ENCODE results near the gene FBRSL1. TPM values are rescaled to one million over a fixed set of nuclear protein-coding genes. Genes with fewer than 3 reads are reported as not detected.

Gene FBRSL1
- total and polyA plus RNA-seq, 2 donors (not counting 3 experiments of a cell fraction or from before 2014, with no cell fraction given): 19.3 to 79.8 TPM

- H2AFZ ChIP-seq (ENCODE audit: low read depth, low read length): no peak overlapping the region
- DNase-seq (ENCODE audit: low read depth, low spot score) (no peak), FAIRE-seq (no peak)
- no peak overlapping the region for H3K4me2 ChIP-seq (ENCODE audit: insufficient read depth, low read length)
- ChIA-PET CTCF (no interaction called here), POLR2A (no interaction called here)
- TF ChIP-seq POLR2A (IDR thresholded peaks at IDR 0.05; ENCODE audit: low read depth, low read length) (no peak), MYC (IDR thresholded peaks at IDR 0.05; ENCODE audit: low read depth, low read length) (no peak), FOS (IDR thresholded peaks at IDR 0.05; ENCODE audit: borderline replicate concordance, insufficient read depth, low read length) (no peak), POLR2AphosphoS5 (IDR thresholded peaks at IDR 0.05; ENCODE audit: insufficient read depth, low read depth, low read length) (no peak), EZH2 (IDR thresholded peaks at IDR 0.05; ENCODE audit: borderline replicate concordance, low read depth, low read length, severe bottlenecking) (no peak), JUN (IDR thresholded peaks at IDR 0.05; ENCODE audit: borderline replicate concordance, insufficient read depth, insufficient read length, low read depth) (no peak), CTCF (IDR thresholded peaks at IDR 0.05; ENCODE audit: extremely low read depth in 1 of 2, insufficient read depth in 1 of 2, low read depth in 1 of 2, low read length in 2 of 2) (no peak), GATA2 (IDR thresholded peaks at IDR 0.05; ENCODE audit: insufficient read depth, insufficient read length, low read depth, low read length) (no peak), MAX (IDR thresholded peaks at IDR 0.05; ENCODE audit: insufficient read depth, insufficient read length) (no peak)
- H3K27me3 ChIP-seq (ENCODE audit: control insufficient read depth in 2 of 2, insufficient read depth in 2 of 2, low read length in 2 of 2): peaks cover 0 to 10% of the 10 kb centered on the region in 2 experiments
- H3K4me3 ChIP-seq (replicated peaks in 1 of 3; ENCODE audit: insufficient read depth in 1 of 3, low read depth in 1 of 3, low read length in 3 of 3): no peak overlapping the region
- intact Hi-C loops (cut with micrococcal nuclease) (no loop called here), dilution Hi-C loops (cut with MboI; ENCODE audit: extremely low pct_ligation_motif_present, low sequenced_read_pairs) (no loop called here)
- H4K20me1 ChIP-seq (replicated peaks; ENCODE audit: control insufficient read depth, extremely low read depth, insufficient read depth, low read length): no peaks in the 10 kb centered on the region
- peaks cover 0 to 5% of the 10 kb centered on the region in 2 experiments for H3K36me3 ChIP-seq (ENCODE audit: control insufficient read depth in 2 of 2, extremely low read depth in 1 of 2, insufficient read depth in 2 of 2, low read length in 2 of 2)
- TSS peak; percentile 49 for BruUV-seq (replicated peaks)
- H3K79me2 ChIP-seq (ENCODE audit: control insufficient read depth, insufficient read depth, low read length): peaks cover 9% of the 10 kb centered on the region
- no peak overlapping the region for H3K9ac ChIP-seq (replicated peaks; ENCODE audit: extremely low read depth, insufficient read depth, low read length)
- peaks cover 12% of the 10 kb centered on the region for H3K4me1 ChIP-seq (ENCODE audit: control insufficient read depth, extremely low read depth, insufficient read depth, low read length)
- H3K9me3 ChIP-seq (replicated peaks; ENCODE audit: control insufficient read depth, insufficient read depth, low read length): no peaks in the 10 kb centered on the region
- no peak overlapping the region for H3K27ac ChIP-seq (ENCODE audit: insufficient read depth, low read depth, low read length)
- no peaks in the 10 kb centered on the region for H3K9me1 ChIP-seq (replicated peaks; ENCODE audit: control insufficient read depth, extremely low read depth, insufficient read depth, low read length)
Observed at GRCh38 chr12:132510746-132511477, 21.0 kb downstream of the FBRSL1 start.
